ENCODE data around the gene BCL10. TPM values are rescaled to one million over a fixed set of nuclear protein-coding genes. Genes with fewer than 3 reads are reported as not detected.
A peak's percentile ranks its signal among the peaks of the same experiment; 100 is the strongest.

BCL10 gene
- total RNA-seq, 4 donors from 2014 or later, result 8.7 to 15.1 (median 10.8) TPM

DNA sequence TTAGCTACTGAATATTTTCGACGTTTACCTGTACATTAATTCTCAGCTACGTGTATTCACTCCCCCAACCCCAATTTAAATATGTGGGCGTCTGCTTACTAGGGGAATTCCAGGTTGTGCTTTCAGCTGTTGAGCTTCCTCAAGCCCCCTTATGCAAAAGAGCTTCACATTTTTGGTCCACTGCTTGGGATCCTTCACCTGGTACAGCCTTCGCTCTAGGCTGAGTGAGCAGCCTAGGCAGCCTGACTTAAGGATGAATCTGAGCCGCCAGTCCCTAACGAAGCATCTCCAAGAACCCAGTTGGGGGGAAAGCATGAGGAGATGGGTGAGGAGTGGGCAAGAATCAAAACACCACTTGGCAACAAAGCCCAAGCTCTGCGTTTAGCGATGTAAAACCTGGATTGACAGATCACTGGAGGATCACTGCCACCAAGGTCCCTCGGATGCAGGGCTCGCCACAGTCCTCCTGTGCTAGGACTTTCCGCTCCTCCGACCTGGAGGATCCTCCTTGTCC is 674 bp downstream of the BCL10 start:
- intact Hi-C loops (cut with DNase I), result no loop called here
- TF ChIP-seq POLR2AphosphoS5 (IDR thresholded peaks at IDR 0.05) (no peak), POLR2A (IDR thresholded peaks at IDR 0.05; ENCODE audit: low read depth) (no peak), EP300 (IDR thresholded peaks at IDR 0.05) (no peak)
- TF ChIP-seq, protein P1, sequence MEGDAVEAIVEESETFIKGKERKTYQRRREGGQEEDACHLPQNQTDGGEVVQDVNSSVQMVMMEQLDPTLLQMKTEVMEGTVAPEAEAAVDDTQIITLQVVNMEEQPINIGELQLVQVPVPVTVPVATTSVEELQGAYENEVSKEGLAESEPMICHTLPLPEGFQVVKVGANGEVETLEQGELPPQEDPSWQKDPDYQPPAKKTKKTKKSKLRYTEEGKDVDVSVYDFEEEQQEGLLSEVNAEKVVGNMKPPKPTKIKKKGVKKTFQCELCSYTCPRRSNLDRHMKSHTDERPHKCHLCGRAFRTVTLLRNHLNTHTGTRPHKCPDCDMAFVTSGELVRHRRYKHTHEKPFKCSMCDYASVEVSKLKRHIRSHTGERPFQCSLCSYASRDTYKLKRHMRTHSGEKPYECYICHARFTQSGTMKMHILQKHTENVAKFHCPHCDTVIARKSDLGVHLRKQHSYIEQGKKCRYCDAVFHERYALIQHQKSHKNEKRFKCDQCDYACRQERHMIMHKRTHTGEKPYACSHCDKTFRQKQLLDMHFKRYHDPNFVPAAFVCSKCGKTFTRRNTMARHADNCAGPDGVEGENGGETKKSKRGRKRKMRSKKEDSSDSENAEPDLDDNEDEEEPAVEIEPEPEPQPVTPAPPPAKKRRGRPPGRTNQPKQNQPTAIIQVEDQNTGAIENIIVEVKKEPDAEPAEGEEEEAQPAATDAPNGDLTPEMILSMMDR (IDR thresholded peaks at IDR 0.05), result no peak
- Histone ChIP-seq H3K36me3 (peaks cover 0 to 8% (median 3%) of the 10 kb centered on the region in 4 donors), H3K9me3 (no peaks in the 10 kb centered on the region), H3K27ac (replicated peaks in 1 of 4) (peak overlapping the region; percentile 93 to 98 (median 96)), H3K4me3 (peak overlapping the region; percentile 86 to 96 (median 89)), H3K4me1 (peaks cover 24 to 55% (median 37%) of the 10 kb centered on the region in 4 donors), H3K27me3 (no peaks in the 10 kb centered on the region)
- DNase-seq (ENCODE audit: extremely low spot score), result no peak
- WGBS, result 3% methylated on average over 8 of the region's 13 CpGs

DNA sequence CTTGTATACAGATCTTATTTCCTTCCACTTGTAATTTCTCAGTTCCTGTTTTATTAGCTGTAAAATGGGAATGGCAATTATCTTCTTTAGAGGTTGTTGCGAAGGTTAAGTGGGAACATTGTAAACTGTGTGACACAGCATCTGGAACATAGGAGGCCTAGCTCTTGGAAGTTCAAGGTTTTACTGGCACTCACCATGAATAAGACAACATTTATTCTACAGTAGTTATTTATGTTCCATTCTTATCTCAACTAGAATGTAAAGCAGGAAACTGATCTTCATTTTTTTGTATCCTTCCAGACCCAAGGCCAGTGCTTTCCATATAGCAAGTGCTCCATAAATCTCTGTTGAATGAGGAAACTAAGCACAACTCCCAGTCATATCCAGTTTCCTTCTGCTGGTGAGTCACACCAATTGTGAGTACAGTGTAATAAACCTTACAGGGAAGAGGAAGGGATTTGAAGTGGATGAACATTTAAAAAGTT is 1.4 kb downstream of the BCL10 start:
- H3K36me3 ChIP-seq, result peaks cover 0 to 14% (median 9%) of the 10 kb centered on the region in 4 donors
- H3K27ac ChIP-seq (replicated peaks in 1 of 4), result peak overlapping the region in 3 of 4 donors; percentile 93 to 98 (median 96)
- TF ChIP-seq, protein P1 (IDR thresholded peaks at IDR 0.05), result no peak
- TF ChIP-seq POLR2A (IDR thresholded peaks at IDR 0.05; ENCODE audit: low read depth), result no peak
- TF ChIP-seq POLR2AphosphoS5 (IDR thresholded peaks at IDR 0.05), result peak in 1 of 2 donors; percentile 15
- no peaks in the 10 kb centered on the region for H3K9me3 ChIP-seq
- DNase-seq (ENCODE audit: extremely low spot score), result no peak
- no peaks in the 10 kb centered on the region for H3K27me3 ChIP-seq
- 68% methylated on average over 1 of the region's 1 CpG for WGBS
- peak overlapping the region; percentile 86 to 96 (median 89) for H3K4me3 ChIP-seq
- intact Hi-C loops (cut with DNase I), result no loop called here
- H3K4me1 ChIP-seq, result peaks cover 24 to 55% (median 37%) of the 10 kb centered on the region in 4 donors

DNA sequence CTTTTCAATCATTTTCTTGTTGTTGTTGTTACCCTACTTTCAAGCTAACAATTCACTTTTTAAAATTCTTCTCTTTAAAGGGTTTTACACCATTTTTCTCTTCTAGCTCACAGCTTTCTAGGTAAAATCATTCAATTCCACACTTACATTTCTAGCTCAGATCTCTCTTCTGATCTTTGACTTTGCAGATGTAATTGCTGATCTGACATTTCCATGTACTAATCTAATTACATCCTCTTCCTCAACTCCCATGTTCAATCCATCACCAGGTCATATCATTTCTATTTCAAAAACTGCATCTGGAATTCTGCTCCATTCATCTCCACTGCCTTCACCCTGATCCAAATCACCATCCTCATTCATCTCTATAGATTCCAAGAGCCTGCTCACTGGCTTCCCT is 3.0 kb downstream of the BCL10 start:
- no peak for DNase-seq (ENCODE audit: extremely low spot score)
- Histone ChIP-seq H3K27me3 (no peaks in the 10 kb centered on the region), H3K4me3 (no peak overlapping the region), H3K36me3 (peaks cover 13 to 30% (median 25%) of the 10 kb centered on the region in 4 donors), H3K27ac (replicated peaks in 1 of 4) (no peak overlapping the region), H3K9me3 (no peaks in the 10 kb centered on the region), H3K4me1 (peaks cover 24 to 46% (median 35%) of the 10 kb centered on the region in 4 donors)
- intact Hi-C loops (cut with DNase I), result no loop called here
- TF ChIP-seq, protein P1 (IDR thresholded peaks at IDR 0.05), result no peak
- TF ChIP-seq POLR2AphosphoS5 (IDR thresholded peaks at IDR 0.05) (no peak), POLR2A (IDR thresholded peaks at IDR 0.05; ENCODE audit: low read depth) (no peak), EP300 (IDR thresholded peaks at IDR 0.05) (no peak)

DNA sequence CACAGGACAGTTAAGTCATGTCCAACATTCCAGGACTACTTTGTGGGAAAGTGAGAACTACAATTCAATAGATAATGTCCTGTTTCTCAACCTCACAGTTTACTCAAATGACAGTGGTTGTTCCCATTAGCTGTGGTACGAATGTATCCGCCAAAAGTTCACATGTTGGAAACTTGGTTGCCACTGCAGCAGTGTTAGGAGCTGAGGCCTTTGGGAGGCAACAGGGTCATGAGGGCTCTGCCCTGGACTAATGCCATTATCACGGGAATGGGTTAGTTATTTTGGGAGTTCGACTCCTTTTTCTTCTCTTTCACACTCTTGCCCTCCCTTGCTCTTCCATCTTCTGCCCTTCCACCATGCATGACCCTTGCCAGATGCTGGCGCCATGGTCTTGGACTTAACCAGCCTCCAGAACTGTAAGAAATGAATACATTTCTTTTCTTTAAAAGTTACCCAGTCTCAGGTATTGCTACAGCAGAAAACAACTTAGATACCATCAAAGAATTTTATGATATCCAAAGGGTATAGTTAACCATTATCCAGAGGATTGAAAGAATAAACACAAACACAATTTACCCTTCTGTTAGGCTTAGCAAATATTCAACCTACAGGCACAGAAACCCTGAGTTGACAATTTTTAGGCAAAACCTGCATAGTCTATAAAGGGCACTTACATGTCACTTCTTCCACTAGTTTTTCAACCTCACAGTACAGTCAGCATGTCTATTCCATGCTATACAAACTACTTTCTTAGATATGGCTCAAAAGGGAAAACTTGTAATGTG is 7.4 kb downstream of the BCL10 start:
- H3K4me1 ChIP-seq, result peaks cover 7 to 21% (median 14%) of the 10 kb centered on the region in 4 donors
- H3K4me3 ChIP-seq, result no peak overlapping the region
- DNase-seq (ENCODE audit: extremely low spot score), result no peak
- WGBS, result 84% methylated on average over 5 of the region's 5 CpGs
- TF ChIP-seq, protein P1 (IDR thresholded peaks at IDR 0.05), result no peak
- no peak for TF ChIP-seq EP300 (IDR thresholded peaks at IDR 0.05)
- no peak for TF ChIP-seq POLR2AphosphoS5 (IDR thresholded peaks at IDR 0.05)
- no peak for TF ChIP-seq POLR2A (IDR thresholded peaks at IDR 0.05; ENCODE audit: low read depth)
- no peak overlapping the region for H3K27ac ChIP-seq (replicated peaks in 1 of 4)
- intact Hi-C loops (cut with DNase I), result no loop called here
- no peaks in the 10 kb centered on the region for H3K9me3 ChIP-seq
- H3K27me3 ChIP-seq, result no peaks in the 10 kb centered on the region
- peaks cover 30 to 74% (median 45%) of the 10 kb centered on the region in 4 donors for H3K36me3 ChIP-seq

Measured in esophagus muscularis mucosa (tissue), 4 donors.